AG10803 (cell line): ENCODE results near the gene CTBP2.

Source experiments
- DNase-seq: peaks from one replicate; pipeline ENCODE4 v3.0.0; 2010; ENCODE audit warnings: low read depth
- H3K4me3 ChIP-seq: 2 replicates; pipeline ENCODE4 v1.5.1; 2011; ENCODE audit warnings: mild to moderate bottlenecking, low read length, control low read depth
- TF ChIP-seq, protein P1 (sequence below): conservative IDR thresholded peaks from 2 replicates; pipeline ENCODE4 v1.5.1; 2011; ENCODE audit warnings: mild to moderate bottlenecking, low read length, control low read depth, inconsistent platforms

CTBP2 gene

GRCh38 chr10:125080296-125080695, 80.1 kb downstream of the CTBP2 start:
- no peak for DNase-seq
- TF ChIP-seq, protein P1, sequence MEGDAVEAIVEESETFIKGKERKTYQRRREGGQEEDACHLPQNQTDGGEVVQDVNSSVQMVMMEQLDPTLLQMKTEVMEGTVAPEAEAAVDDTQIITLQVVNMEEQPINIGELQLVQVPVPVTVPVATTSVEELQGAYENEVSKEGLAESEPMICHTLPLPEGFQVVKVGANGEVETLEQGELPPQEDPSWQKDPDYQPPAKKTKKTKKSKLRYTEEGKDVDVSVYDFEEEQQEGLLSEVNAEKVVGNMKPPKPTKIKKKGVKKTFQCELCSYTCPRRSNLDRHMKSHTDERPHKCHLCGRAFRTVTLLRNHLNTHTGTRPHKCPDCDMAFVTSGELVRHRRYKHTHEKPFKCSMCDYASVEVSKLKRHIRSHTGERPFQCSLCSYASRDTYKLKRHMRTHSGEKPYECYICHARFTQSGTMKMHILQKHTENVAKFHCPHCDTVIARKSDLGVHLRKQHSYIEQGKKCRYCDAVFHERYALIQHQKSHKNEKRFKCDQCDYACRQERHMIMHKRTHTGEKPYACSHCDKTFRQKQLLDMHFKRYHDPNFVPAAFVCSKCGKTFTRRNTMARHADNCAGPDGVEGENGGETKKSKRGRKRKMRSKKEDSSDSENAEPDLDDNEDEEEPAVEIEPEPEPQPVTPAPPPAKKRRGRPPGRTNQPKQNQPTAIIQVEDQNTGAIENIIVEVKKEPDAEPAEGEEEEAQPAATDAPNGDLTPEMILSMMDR: no peak
- no peak overlapping the region for H3K4me3 ChIP-seq

- DNase-seq: no peak
- TF ChIP-seq, protein P1: no peak
- no peak overlapping the region for H3K4me3 ChIP-seq
Observed at GRCh38 chr10:125079091-125079600, 81.2 kb downstream of the CTBP2 start.

DNA sequence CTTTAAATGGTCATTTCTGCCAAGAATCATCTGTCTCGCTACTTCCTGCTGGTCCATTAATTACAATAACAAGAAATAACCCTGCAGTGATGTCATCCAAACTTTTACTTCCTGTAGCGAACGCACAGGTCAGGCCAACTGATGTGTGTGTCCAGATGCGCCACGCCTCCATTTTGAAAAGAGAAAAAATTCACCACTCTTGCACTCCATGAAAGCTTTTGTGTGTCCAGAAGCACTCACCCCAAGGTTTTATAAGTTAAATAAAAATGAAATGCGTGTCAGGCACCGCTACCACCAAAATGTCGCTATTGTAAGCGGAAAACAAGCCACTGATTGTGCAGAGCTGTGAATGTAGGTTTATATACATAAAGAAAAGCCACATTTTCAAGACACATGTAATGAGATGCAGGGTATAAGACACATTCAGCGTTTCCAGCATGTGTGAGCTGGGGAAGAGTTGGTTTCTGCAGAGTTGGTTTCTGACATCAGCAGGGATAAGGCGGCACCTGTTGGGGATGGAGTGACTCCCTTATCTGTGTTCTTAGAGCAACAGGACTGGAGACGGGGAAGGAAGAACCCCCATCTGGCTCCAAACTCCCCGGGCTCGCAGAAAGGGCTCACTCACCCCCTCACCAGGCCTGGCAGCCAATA, 83.3 kb downstream of the CTBP2 start:
- no peak overlapping the region for H3K4me3 ChIP-seq
- DNase-seq: no peak
- TF ChIP-seq, protein P1: no peak

GRCh38 chr10:125076121-125076825, 84.1 kb downstream of the CTBP2 start:
- no peak for DNase-seq
- TF ChIP-seq, protein P1: no peak
- H3K4me3 ChIP-seq: no peak overlapping the region

DNA sequence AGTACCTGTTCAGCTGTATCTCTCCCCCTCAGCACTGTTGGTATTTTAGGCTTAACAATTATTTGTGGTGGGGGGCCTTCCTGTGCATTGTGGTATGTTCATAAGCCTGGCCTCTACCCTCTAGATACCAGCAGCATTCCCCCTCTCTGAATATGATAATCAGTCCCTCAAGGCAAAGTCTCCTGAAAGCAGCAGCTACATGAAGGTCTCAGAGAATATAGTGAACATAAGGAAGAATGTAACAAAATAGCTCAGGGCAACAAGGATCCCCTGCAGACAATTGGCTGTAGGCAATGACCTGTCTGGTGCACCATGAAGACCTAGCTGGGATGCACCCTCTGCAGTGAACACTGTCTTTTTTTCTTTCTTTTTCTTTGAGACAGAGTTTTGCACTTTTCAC, 86.4 kb downstream of the CTBP2 start:
- TF ChIP-seq, protein P1: no peak
- DNase-seq: no peak
- H3K4me3 ChIP-seq: no peak overlapping the region

DNA sequence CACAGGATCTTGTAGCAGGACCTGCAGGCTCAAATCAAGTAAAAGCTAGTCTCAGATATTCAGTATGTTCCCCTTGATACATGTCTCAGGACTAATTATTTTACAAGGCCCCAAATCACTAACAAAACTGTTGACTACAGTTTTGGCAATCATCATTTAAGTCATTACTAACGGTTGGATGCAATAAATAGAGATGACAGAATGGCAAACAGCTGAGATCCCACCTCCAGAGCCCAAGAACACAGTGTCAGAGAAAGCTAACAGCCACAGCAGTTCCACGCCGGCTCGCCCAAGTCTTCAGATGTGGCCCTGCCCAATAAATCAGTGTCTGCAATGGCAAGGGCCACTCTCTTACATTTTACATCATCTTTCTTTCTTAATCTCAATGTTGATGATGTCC, 87.6 kb downstream of the CTBP2 start:
- TF ChIP-seq, protein P1: no peak
- no peak overlapping the region for H3K4me3 ChIP-seq
- no peak for DNase-seq

DNA sequence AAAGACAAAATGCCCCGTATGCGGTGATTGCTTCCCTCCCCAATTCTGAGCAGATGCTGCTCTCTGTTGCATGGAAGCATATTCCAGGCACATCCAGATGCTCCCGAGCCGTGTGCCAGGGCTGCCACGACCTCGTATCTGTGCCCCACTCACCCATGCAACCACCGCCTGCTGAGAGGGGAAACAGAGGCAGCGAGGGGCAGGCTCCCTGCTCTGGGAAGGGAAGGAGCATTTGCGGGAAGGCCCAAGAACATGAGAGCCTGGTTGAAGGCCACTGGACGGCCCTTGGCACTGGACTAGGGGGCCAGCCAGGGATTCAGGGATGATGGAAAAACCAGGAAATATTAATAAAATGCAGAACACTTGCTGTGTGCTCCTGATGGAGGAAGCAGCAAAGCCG, 89.4 kb downstream of the CTBP2 start:
- no peak for DNase-seq
- TF ChIP-seq, protein P1: no peak
- no peak overlapping the region for H3K4me3 ChIP-seq
